ENCODE measurements around the gene MX1. TPM values are rescaled to one million over a fixed set of nuclear protein-coding genes. Genes with fewer than 3 reads are reported as not detected.

The MX1 gene
- total RNA-seq, 1 donor from 2014 or later: 420 TPM

DNA sequence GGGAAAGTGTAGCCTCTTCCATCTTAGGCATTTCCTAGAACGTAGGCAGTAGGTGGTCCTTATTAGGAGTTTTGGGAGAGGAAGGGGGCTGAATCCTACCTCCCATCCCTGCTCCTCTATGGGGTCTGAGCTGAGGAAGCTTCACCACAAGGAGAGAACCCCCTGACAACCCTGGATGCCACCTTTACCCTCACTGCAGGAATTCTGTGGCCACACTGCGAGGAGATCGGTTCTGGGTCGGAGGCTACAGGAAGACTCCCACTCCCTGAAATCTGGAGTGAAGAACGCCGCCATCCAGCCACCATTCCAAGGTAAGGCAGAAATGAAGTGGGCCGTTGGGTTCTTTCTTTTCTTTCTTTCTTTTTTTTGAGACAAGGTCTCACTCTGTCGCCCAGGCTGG is 1.5 kb downstream of the MX1 start:
- DNase-seq (ENCODE audit: low read depth): no peak
- Histone ChIP-seq H3K4me1 (ENCODE audit: insufficient read depth, low read length) (peaks cover 9% of the 10 kb centered on the region), H3K27ac (ENCODE audit: low read depth, low read length) (no peak overlapping the region), H3K9me3 (ENCODE audit: insufficient read depth, low read depth, low read length) (no peaks in the 10 kb centered on the region), H3K27me3 (ENCODE audit: insufficient read depth, low read length) (peaks cover 10% of the 10 kb centered on the region), H3K4me3 (ENCODE audit: insufficient read depth, low read depth, low read length) (no peak overlapping the region), H3K9ac (ENCODE audit: low read length) (no peak overlapping the region), H3K4me2 (ENCODE audit: low read length) (no peak overlapping the region), H3K79me2 (ENCODE audit: insufficient read depth, low read length) (no peaks in the 10 kb centered on the region), H3K36me3 (ENCODE audit: insufficient read depth, low read length) (no peaks in the 10 kb centered on the region), H2AFZ (ENCODE audit: low read depth, low read length) (no peak overlapping the region), H4K20me1 (ENCODE audit: insufficient read depth, low read length) (no peaks in the 10 kb centered on the region)
- H3K9me3 Mint-ChIP-seq (ENCODE audit: unreplicated experiment): no peaks in the 10 kb centered on the region
- no peak for TF ChIP-seq EZH2 (IDR thresholded peaks at IDR 0.05; ENCODE audit: insufficient read depth, low read length)
- TF ChIP-seq, protein P1, sequence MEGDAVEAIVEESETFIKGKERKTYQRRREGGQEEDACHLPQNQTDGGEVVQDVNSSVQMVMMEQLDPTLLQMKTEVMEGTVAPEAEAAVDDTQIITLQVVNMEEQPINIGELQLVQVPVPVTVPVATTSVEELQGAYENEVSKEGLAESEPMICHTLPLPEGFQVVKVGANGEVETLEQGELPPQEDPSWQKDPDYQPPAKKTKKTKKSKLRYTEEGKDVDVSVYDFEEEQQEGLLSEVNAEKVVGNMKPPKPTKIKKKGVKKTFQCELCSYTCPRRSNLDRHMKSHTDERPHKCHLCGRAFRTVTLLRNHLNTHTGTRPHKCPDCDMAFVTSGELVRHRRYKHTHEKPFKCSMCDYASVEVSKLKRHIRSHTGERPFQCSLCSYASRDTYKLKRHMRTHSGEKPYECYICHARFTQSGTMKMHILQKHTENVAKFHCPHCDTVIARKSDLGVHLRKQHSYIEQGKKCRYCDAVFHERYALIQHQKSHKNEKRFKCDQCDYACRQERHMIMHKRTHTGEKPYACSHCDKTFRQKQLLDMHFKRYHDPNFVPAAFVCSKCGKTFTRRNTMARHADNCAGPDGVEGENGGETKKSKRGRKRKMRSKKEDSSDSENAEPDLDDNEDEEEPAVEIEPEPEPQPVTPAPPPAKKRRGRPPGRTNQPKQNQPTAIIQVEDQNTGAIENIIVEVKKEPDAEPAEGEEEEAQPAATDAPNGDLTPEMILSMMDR (IDR thresholded peaks at IDR 0.05; ENCODE audit: insufficient read depth, low read depth, low read length): no peak
- FAIRE-seq: no peak
- H3K27ac Mint-ChIP-seq (ENCODE audit: unreplicated experiment): peak overlapping the region; percentile 84
- H3K4me1 Mint-ChIP-seq (ENCODE audit: low read depth, unreplicated experiment): peaks cover 31% of the 10 kb centered on the region
- peaks cover 2% of the 10 kb centered on the region for H3K27me3 Mint-ChIP-seq (ENCODE audit: low read depth, unreplicated experiment)
- peaks cover 22% of the 10 kb centered on the region for H3K36me3 Mint-ChIP-seq (ENCODE audit: low read depth, unreplicated experiment)
- H3K4me3 Mint-ChIP-seq (ENCODE audit: unreplicated experiment): peak overlapping the region; percentile 91

DNA sequence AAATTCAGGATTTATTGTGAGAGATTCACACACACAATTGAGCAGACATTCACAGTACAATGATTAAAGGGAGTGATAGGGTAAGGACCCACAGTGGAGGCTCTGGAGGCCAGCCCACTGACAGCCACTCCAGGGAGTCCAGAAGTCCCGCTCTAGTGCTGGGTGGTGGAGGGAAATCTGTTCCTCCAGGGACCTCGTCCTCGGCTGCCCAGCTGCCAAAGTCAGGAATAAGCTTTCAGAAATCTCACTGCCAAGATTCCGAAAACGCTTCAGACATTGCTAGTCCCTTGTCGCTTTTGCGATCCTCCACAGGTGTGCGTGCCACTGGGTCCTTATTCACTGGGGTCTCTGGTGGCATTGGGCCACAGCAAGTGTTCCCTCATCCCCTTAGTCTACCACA is 2.3 kb downstream of the MX1 start:
- Histone ChIP-seq H3K36me3 (ENCODE audit: insufficient read depth, low read length) (no peaks in the 10 kb centered on the region), H3K27me3 (ENCODE audit: insufficient read depth, low read length) (peaks cover 10% of the 10 kb centered on the region), H2AFZ (ENCODE audit: low read depth, low read length) (no peak overlapping the region), H3K79me2 (ENCODE audit: insufficient read depth, low read length) (no peaks in the 10 kb centered on the region), H3K9me3 (ENCODE audit: insufficient read depth, low read depth, low read length) (no peaks in the 10 kb centered on the region), H3K4me2 (ENCODE audit: low read length) (no peak overlapping the region), H3K4me1 (ENCODE audit: insufficient read depth, low read length) (peaks cover 9% of the 10 kb centered on the region), H3K27ac (ENCODE audit: low read depth, low read length) (no peak overlapping the region), H3K9ac (ENCODE audit: low read length) (no peak overlapping the region), H3K4me3 (ENCODE audit: insufficient read depth, low read depth, low read length) (no peak overlapping the region), H4K20me1 (ENCODE audit: insufficient read depth, low read length) (no peaks in the 10 kb centered on the region)
- Mint-ChIP-seq H3K9me3 (ENCODE audit: unreplicated experiment) (no peaks in the 10 kb centered on the region), H3K4me1 (ENCODE audit: low read depth, unreplicated experiment) (peaks cover 31% of the 10 kb centered on the region), H3K36me3 (ENCODE audit: low read depth, unreplicated experiment) (peaks cover 27% of the 10 kb centered on the region), H3K27me3 (ENCODE audit: low read depth, unreplicated experiment) (peaks cover 2% of the 10 kb centered on the region), H3K27ac (ENCODE audit: unreplicated experiment) (peak overlapping the region; percentile 1), H3K4me3 (ENCODE audit: unreplicated experiment) (peak overlapping the region; percentile 91)
- TF ChIP-seq EZH2 (IDR thresholded peaks at IDR 0.05; ENCODE audit: insufficient read depth, low read length): no peak
- TF ChIP-seq, protein P1 (IDR thresholded peaks at IDR 0.05; ENCODE audit: insufficient read depth, low read depth, low read length): no peak
- FAIRE-seq: no peak
- DNase-seq (ENCODE audit: low read depth): no peak

DNA sequence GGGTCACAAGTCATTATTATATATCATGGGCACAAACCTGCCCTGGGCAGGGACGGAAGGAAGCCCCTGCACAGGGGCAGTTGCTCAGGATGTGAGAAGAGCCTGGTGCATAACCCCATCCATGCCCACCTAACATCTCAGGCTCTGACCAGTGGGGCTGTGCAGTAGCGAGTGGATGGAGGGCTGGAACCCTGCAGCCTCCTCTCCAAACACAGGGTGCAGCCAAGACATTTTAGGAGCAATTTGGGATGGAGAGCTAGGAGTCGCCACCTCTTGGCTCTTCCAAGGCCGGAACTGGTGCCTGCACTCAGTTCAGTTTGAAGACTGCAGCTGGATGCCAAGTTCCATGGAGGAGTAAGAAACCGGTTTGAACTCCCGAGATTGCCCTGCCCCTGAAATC is 2.8 kb downstream of the MX1 start:
- peaks cover 2% of the 10 kb centered on the region for H3K27me3 Mint-ChIP-seq (ENCODE audit: low read depth, unreplicated experiment)
- Histone ChIP-seq H3K4me3 (ENCODE audit: insufficient read depth, low read depth, low read length) (no peak overlapping the region), H3K4me1 (ENCODE audit: insufficient read depth, low read length) (peaks cover 9% of the 10 kb centered on the region), H3K79me2 (ENCODE audit: insufficient read depth, low read length) (no peaks in the 10 kb centered on the region), H2AFZ (ENCODE audit: low read depth, low read length) (no peak overlapping the region), H3K4me2 (ENCODE audit: low read length) (no peak overlapping the region), H4K20me1 (ENCODE audit: insufficient read depth, low read length) (no peaks in the 10 kb centered on the region), H3K36me3 (ENCODE audit: insufficient read depth, low read length) (no peaks in the 10 kb centered on the region), H3K27ac (ENCODE audit: low read depth, low read length) (no peak overlapping the region), H3K9ac (ENCODE audit: low read length) (no peak overlapping the region), H3K27me3 (ENCODE audit: insufficient read depth, low read length) (peaks cover 10% of the 10 kb centered on the region), H3K9me3 (ENCODE audit: insufficient read depth, low read depth, low read length) (no peaks in the 10 kb centered on the region)
- H3K36me3 Mint-ChIP-seq (ENCODE audit: low read depth, unreplicated experiment): peaks cover 30% of the 10 kb centered on the region
- no peak overlapping the region for H3K27ac Mint-ChIP-seq (ENCODE audit: unreplicated experiment)
- DNase-seq (ENCODE audit: low read depth) (no peak), FAIRE-seq (no peak)
- TF ChIP-seq EZH2 (IDR thresholded peaks at IDR 0.05; ENCODE audit: insufficient read depth, low read length): no peak
- TF ChIP-seq, protein P1 (IDR thresholded peaks at IDR 0.05; ENCODE audit: insufficient read depth, low read depth, low read length): no peak
- no peaks in the 10 kb centered on the region for H3K9me3 Mint-ChIP-seq (ENCODE audit: unreplicated experiment)
- peak overlapping the region; percentile 91 for H3K4me3 Mint-ChIP-seq (ENCODE audit: unreplicated experiment)
- H3K4me1 Mint-ChIP-seq (ENCODE audit: low read depth, unreplicated experiment): peaks cover 32% of the 10 kb centered on the region
